GM18907 (cell line): ENCODE data around the gene PKN2.

ENCODE experiments used
- ATAC-seq: cut with Tn5 transposase; IDR thresholded peaks from one replicate; pipeline ENCODE4 v1.9.1; 2021; ENCODE audit warnings: mild to moderate bottlenecking, moderate library complexity; ENCODE audit not compliant: unreplicated experiment

Gene PKN2

GRCh38 chr1:88731475-88732269 lies 47.6 kb downstream of the PKN2 start:
- no peak for ATAC-seq

DNA sequence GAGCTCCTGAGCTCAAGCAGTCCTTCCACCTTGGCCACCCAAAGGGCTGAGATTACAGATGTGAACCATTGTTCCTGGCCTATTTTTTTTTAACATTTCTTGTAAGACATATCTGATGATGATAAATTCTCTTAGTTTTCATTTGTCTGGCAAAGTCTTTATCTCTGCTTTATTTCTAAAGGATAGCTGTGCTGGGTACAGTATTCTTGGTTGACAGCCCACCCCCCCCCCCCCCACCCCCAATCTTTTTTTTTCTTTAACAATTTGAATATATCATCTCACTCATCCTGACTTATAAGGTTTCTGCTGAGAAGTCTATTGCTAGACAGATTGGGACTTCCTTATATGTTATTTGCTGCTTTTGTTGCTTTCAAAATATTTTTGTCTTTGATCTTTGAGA lies 51.3 kb downstream of the PKN2 start:
- ATAC-seq: no peak

- no peak for ATAC-seq
Measured at GRCh38 chr1:88735909-88736308, 51.8 kb downstream of the PKN2 start.

DNA sequence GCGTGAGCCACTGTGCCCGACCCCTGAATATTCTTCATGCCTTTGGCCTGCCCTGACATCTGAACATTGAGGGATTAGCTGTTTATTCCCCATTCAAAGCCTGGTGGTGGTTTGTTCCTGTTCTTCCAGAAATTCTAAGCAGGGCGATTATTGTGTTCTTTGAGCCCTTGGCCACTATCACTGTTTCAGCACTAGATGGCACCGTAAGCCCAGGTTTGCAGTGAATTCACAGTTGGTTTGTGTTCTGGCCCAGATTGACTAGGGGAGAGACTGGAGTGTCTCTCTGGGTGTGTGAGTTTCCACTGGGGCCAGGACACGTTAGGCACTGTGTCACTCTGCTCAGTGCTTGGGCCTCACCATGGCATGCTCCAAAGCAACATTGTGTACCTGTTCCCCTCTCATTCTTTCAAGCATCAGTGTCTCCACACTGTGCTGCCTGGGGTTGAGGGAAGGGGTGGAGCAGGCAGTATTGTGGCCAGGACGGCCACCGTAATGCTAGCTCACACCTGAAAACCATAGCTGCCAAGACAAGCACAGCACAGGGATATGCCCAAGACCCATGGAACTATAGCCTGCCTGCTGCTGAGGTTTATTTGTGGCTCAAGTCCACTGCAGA lies 52.7 kb downstream of the PKN2 start:
- no peak for ATAC-seq

DNA sequence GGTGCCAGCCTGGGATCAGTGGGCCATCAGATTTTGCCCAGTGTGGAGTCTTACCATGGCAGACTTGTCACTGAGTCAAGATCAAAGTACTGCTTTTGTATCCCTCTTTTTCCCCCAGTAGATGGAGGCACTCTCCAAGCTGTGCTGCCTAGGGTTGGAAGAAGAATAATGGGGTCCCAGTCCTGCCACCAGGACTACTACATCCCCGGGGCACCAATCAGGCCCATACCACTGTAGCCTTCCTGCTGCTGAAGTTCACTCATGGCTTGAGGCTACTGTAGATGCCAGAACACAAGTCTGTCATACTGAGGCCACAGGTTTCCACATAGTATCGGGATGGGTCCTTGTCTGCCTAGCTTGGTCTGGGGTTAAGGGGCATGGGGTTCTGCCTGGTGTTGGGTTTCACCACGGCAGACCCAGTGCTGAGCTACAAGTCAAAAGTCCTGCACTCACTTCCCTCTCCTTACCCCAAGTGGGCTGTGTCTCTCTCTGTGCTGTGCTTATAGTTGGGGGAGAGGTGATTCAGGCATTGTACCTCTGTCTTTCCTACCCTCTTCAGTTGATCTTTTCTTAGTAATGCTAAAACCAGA lies 53.4 kb downstream of the PKN2 start:
- no peak for ATAC-seq

- ATAC-seq: no peak
Measured at GRCh38 chr1:88740784-88741183, 56.7 kb downstream of the PKN2 start.

DNA sequence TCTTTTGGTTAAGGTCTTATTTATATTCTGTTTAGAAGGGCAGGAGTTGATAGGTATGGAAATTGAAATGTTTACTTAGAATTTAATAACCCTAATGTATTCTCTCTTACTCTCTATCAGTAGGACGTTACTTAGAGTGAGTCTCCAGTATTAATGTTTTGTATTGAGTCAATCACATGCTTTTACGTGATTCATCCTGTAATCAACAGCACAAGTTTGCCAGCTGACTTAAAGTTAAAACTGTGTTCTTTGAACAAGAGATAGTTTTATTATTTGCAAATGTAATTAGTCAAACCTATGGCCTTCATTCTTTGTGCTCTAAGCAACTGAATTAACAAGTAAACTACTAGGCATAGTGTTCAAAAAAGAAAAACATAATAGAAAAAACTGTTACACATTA lies 57.3 kb downstream of the PKN2 start:
- no peak for ATAC-seq

DNA sequence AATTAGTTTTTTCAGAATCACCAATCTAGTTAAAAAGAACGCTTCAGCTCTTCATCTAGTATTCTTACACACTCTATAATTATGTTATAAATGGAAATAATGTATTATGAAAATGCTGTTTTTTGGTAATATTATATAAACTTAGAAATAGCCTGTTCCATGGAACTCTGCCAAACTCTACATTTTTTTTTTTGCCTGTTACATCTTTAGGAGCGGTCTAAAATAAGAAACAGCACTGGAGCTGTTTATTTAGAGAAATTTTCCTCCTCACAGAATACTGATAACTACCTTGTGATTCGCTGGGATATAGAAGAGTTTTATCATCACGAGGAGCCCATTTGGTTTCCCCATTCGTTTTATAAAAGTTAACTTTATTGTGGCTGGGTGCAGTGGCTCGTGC lies 58.5 kb downstream of the PKN2 start:
- no peak for ATAC-seq

DNA sequence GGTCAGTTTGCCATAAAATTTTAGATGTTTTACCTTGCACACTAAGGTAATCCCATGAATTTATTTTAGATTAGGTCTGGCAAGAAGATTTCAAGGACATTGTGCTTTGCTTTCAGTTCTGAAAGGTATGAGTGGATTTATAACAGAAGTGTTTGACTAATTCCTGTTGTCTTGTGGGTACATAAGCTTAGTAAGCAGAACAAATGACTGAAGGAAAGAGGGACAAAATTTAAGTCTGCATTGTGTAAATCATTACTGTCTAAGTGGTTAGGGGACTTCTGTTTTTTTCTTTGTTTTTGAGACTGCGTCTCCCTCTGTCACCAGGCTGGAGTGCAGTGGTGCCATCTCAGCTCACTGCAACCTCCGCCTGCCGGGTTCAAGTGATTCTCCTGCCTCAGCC lies 60.1 kb downstream of the PKN2 start:
- ATAC-seq: peak; percentile 88

DNA sequence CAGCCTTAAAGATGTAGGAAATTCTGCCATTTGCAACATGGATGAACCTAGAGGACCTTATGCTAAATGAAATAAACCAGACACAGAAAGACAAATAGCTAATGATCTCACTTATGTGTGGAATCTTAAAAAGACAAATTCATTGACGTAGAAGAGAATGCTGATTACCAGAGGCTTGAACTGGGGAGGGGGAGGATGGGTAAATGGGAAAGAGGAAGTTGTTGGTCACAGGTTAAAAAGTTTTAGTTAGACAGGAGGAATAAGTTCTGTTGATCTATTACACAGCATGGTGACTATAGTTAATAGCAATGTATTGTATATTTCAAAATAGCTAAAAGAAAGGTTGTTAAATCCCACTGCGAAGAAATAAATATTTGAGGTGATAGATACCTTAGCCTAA lies 62.8 kb downstream of the PKN2 start:
- ATAC-seq: no peak

- ATAC-seq: no peak
Measured at GRCh38 chr1:88751714-88752113, 67.6 kb downstream of the PKN2 start.

GRCh38 chr1:88753506-88753905 lies 69.4 kb downstream of the PKN2 start:
- no peak for ATAC-seq

DNA sequence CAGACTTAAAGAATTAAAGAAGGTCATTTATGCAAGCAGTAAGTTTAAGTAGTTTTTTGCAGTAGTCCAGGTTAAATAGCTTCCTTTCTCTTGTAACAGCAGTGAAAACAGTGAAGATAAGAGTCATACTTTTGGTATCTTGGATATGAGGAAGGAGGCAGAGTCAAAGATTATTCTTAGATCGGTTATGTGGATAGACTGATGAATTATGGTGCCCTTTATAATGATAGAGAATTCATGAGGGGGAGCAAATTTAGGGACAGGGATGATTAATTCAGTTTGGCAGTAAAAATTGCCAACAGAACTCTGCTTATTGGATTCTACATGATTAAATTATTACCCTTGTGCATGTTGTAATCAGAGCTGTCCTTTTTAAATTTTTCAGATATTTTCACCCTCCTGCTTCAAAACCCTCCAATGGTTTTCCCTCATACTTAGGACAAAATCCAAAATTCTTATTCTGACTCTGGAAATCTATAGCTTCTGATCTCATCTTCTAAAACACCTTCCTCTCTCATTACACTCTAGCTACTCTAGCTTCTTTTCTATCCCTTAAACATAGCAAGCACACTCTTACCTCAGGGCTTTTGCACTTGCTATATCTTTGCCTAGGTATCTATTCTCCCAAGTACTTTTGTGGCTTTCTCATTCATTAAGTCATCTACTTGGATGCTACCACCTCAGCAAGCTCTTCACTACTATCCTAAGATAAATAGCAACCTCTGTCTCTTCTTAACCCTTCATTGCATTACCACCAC lies 79.8 kb downstream of the PKN2 start:
- ATAC-seq: no peak

GRCh38 chr1:88768187-88768586 lies 84.1 kb downstream of the PKN2 start:
- no peak for ATAC-seq

DNA sequence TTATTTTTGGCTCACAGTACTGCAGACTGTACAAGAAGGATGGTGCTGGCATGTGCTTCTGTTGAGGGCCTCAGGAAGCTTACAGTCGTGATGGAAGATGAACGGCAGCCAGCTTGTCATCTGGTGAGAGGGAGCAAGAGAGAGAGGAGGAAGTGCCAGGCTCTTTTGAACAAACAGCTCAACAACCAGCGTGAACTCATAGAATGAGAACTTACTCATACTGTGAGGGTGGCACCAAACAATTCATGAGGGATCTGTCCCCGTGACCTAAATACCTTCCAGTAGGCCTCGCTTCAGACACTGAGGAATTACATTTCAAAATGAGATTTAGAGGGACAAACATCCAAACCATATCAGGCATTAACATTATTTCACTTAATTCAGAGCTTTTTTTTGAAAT lies 84.7 kb downstream of the PKN2 start:
- no peak for ATAC-seq

DNA sequence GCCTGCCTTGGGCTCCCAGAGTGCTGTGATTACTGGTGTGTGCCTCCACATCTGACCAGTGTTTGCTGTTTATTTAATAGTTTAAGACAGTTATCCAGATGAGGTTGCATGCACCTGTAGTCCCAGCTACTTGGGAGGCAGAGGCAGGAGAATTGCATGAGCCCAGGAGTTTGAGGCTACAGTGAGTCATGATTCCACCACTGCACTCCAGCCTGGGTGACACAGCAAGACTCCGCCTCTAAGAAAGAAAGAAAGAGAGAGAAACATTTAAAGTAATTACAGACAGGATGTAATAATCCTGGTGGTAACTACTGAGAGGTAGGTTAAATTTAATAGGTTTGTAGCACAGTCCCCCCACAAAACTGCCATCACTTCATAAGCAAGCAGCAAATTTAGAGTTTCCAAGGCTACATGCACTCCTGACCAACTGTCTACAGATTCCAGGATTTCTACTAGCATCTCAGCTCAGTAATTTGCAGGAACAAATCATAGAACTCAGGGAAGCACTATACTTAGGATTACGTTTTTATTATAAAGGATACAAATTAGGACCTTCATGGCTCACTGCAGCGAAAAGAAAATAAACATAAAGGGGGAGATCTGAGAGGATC lies 89.6 kb downstream of the PKN2 start:
- ATAC-seq: no peak

GRCh38 chr1:88774151-88774556 lies 90.1 kb downstream of the PKN2 start:
- ATAC-seq: no peak

DNA sequence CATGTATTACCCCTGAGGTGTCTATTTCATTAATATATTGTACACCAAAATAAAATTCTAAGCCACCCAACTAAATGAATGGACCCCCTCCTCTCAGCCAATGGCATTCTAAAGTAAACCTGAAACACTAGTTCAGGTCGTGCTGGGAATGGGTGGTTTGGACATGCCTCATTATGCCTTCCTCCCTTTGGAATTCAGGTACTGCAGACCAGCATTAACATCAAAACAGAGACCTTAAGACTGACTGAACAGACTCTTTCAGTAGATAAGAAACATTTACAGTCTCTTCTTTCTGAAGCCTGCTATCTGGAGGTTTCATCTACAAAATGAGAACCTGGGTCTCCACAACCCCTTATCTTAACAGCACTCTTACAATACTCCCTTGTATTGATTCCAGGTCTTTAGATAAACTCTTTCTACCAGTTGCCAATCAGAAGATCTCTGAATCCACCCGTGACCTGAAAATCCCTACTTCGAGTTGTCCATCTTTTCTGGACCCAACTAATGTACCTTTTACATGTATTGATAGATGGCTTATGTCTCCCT lies 93.6 kb downstream of the PKN2 start:
- ATAC-seq: no peak

DNA sequence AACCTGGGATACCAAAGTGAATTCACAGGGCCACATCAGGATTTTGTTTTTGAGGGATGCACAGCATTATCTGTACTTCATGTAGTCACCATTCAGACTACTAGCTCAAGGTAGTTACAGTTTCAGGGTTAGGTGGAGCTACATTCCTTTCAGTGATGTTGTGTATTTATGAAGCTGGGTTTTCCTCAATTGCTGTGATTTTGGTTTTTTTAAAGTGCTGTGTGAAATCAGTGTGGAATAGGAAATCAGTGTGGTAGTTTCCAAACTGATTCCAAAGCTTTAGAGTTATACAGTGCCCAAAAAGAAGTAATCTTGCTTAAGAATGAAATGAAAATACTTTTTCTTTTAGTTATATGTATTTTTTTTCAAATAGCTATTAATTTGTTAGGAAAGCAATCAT lies 95.8 kb downstream of the PKN2 start:
- ATAC-seq: no peak

DNA sequence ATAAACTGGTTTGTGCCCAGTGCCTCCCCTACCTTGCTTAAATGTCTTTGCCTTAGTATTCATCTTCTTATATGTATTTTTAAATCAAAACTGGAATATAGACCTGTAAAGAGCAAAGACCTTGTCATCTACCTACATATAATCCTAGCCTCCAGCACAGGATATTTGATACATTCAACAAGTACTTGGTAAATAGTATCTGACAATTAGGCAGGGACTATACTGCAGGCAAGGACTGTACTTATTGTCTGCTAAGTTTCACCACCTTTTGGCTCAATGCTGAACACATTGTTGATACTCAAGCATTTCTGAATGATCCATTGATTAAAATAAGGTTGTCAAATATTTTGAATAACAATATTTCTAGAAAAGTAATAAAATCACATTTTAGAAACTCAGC lies 96.4 kb downstream of the PKN2 start:
- no peak for ATAC-seq

- no peak for ATAC-seq
Measured at GRCh38 chr1:88783145-88783544, 99.1 kb downstream of the PKN2 start.
